CD8-positive, alpha-beta memory T cell (primary cell): Measurements from ENCODE around the gene DRD3. TPM values are rescaled to one million over a fixed set of nuclear protein-coding genes. Genes with fewer than 3 reads are reported as not detected.
A peak's percentile ranks its signal among the peaks of the same experiment; 100 is the strongest.

Source experiments
- CTCF ChIA-PET: fragments of 350-600 bp; sonication (Branson Sonifier 250); formaldehyde crosslinking; loops from one replicate; lab custom pipeline; 2021; ENCODE audit warnings: antibody characterized with exemption; lab: Charles Lee
- POLR2A ChIA-PET: fragments of 350-600 bp; sonication (Branson Sonifier 250); formaldehyde crosslinking; loops from one replicate; lab custom pipeline; 2021; ENCODE audit warnings: antibody characterized with exemption; lab: Charles Lee
- DNase-seq, 5 donors: peaks; one replicate each; pipeline versions ENCODE4 v3.0.0 to v3.0.0-alpha.2; 2020 to 2022; ENCODE audit warnings: mixed read lengths in 1 of 5
- H3K27ac ChIP-seq: one replicate; pipeline ENCODE4 v1.7.0; 2013; ENCODE audit warnings: low read depth, mild to moderate bottlenecking, low read length, moderate library complexity
- H3K27me3 ChIP-seq: 2 replicates; pipeline ENCODE4 v1.7.0; 2013; ENCODE audit warnings: low read length, mild to moderate bottlenecking; ENCODE audit not compliant: insufficient read depth, poor library complexity, severe bottlenecking
- H3K36me3 ChIP-seq: 2 replicates; pipeline ENCODE4 v1.7.0; 2013; ENCODE audit warnings: mild to moderate bottlenecking, low read length, moderate library complexity; ENCODE audit not compliant: insufficient read depth
- H3K4me1 ChIP-seq: 2 replicates; pipeline ENCODE4 v1.7.0; 2013; ENCODE audit warnings: mild to moderate bottlenecking, low read length, moderate library complexity; ENCODE audit not compliant: insufficient read depth
- H3K4me3 ChIP-seq: 2 replicates; pipeline ENCODE4 v1.7.0; 2013; ENCODE audit warnings: mild to moderate bottlenecking, low read length
- H3K9me3 ChIP-seq: 2 replicates; pipeline ENCODE4 v1.7.0; 2013; ENCODE audit warnings: mild to moderate bottlenecking, low read length
- H3K27ac Mint-ChIP-seq, 8 donors: one replicate each; pipeline ENCODE4 v1.8.0; 2020 to 2021; ENCODE audit warnings: mixed read lengths in 8 of 8, mild to moderate bottlenecking in 6 of 8, inconsistent platforms in 3 of 8, moderate library complexity in 3 of 8
- H3K27me3 Mint-ChIP-seq, 2 donors: one replicate each; pipeline ENCODE4 v1.8.0; 2020 to 2021; ENCODE audit warnings: mixed read lengths in 2 of 2, mild to moderate bottlenecking in 1 of 2, moderate library complexity in 1 of 2
- H3K36me3 Mint-ChIP-seq, 3 donors: one replicate each; pipeline ENCODE4 v1.8.0; 2020 to 2021; ENCODE audit warnings: mixed read lengths in 3 of 3, inconsistent platforms in 1 of 3, mild to moderate bottlenecking in 1 of 3
- H3K4me1 Mint-ChIP-seq, 3 donors: one replicate each; pipeline ENCODE4 v1.8.0; 2020 to 2021; ENCODE audit warnings: mixed read lengths in 3 of 3, inconsistent platforms in 1 of 3, mild to moderate bottlenecking in 1 of 3
- H3K4me3 Mint-ChIP-seq, 7 donors: one replicate each; pipeline ENCODE4 v1.8.0; 2020 to 2021; ENCODE audit warnings: mixed read lengths in 7 of 7, mild to moderate bottlenecking in 6 of 7, moderate library complexity in 4 of 7, inconsistent platforms in 2 of 7
- H3K9me3 Mint-ChIP-seq, 5 donors: one replicate each; pipeline ENCODE4 v1.8.0; 2020 to 2022; ENCODE audit warnings: mixed read lengths in 5 of 5, mild to moderate bottlenecking in 3 of 5, moderate library complexity in 2 of 5, inconsistent platforms in 1 of 5
- polyA plus RNA-seq: library from polyadenylated mRNA; unstranded; fragments of 300-500 nt; fragmentation: Illumina TruSeq; gene quantifications from one replicate; pipeline ENCODE4 v1.2.3, GENCODE V29; 2021
- total RNA-seq, 2 experiments: library from RNA; stranded (reverse); gene quantifications; one replicate each; pipeline ENCODE4 v1.2.3, GENCODE V29; 2021

Gene DRD3
- total and polyA plus RNA-seq, 3 experiments from 2014 or later: 0.13 TPM; not detected in 2

- ChIA-PET CTCF (interaction anchor here (1.0 to 9.5 kb wide), 9 partner anchors 24 to 371 kb away, joined by 3 to 93 read pairs (median 5); partner anchors contain the start of gene TIGIT), POLR2A (interaction anchor here (1.4 kb wide), 1 partner anchor 58 kb away, joined by 5 read pairs; no protein-coding TSS in a partner anchor)
- H3K9me3 ChIP-seq: no peaks in the 10 kb centered on the region
- Mint-ChIP-seq H3K36me3 (peaks cover 0 to 1% (median 0%) of the 10 kb centered on the region in 3 donors), H3K27me3 (no peaks in the 10 kb centered on the region), H3K4me3 (no peak overlapping the region), H3K27ac (no peak overlapping the region), H3K9me3 (no peaks in the 10 kb centered on the region), H3K4me1 (peaks cover 10 to 19% (median 15%) of the 10 kb centered on the region in 3 donors)
- no peaks in the 10 kb centered on the region for H3K36me3 ChIP-seq
- H3K27ac ChIP-seq: no peak overlapping the region
- no peak overlapping the region for H3K4me3 ChIP-seq
- no peaks in the 10 kb centered on the region for H3K27me3 ChIP-seq
- H3K4me1 ChIP-seq: peaks cover 7% of the 10 kb centered on the region
- DNase-seq: no peak
Observed at GRCh38 chr3:114155370-114155821, 23.5 kb downstream of the DRD3 start.

DNA sequence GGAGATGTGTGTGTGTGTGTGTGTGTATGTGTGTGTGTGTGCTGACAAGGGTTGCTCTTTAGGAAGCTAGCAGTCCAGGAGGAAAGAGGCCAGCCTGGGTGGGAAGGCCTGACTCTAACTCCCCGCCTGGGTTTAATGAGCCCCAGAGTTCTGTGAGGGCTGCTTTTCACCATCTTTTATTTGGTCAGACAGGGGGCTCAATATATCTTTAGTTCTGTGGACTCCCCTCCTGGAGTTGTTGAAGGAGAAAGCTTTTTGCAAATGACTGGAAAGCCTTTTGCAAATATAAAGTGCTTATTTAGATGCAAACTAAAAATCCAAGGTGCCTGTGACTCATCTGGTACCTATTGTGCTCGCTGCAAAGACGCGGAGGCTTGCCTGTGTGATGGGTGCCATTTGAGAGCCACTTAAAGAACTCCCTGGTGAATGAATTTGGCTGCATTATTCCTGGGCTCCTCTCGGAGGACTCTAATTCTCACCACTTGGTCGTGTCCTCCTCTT is 24.5 kb downstream of the DRD3 start:
- DNase-seq: no peak
- Histone ChIP-seq H3K27ac (no peak overlapping the region), H3K27me3 (no peaks in the 10 kb centered on the region), H3K36me3 (no peaks in the 10 kb centered on the region), H3K9me3 (no peaks in the 10 kb centered on the region), H3K4me3 (no peak overlapping the region), H3K4me1 (peaks cover 7% of the 10 kb centered on the region)
- Mint-ChIP-seq H3K9me3 (no peaks in the 10 kb centered on the region), H3K27ac (peak overlapping the region in 5 of 8 donors; percentile 52 to 71 (median 62)), H3K4me3 (no peak overlapping the region), H3K36me3 (peaks cover 0 to 1% (median 0%) of the 10 kb centered on the region in 3 donors), H3K27me3 (no peaks in the 10 kb centered on the region), H3K4me1 (peaks cover 10 to 19% (median 15%) of the 10 kb centered on the region in 3 donors)
- POLR2A ChIA-PET: interaction anchor here (1.4 kb wide), 1 partner anchor 59 kb away, joined by 5 read pairs; no protein-coding TSS in a partner anchor
- CTCF ChIA-PET: interaction anchor here (1.3 to 9.5 kb wide), 7 partner anchors 60 to 266 kb away, joined by 3 to 93 read pairs (median 8); partner anchors contain the start of gene TIGIT

GRCh38 chr3:114152519-114153151 is 26.2 kb downstream of the DRD3 start:
- H3K4me3 Mint-ChIP-seq: peak overlapping the region; percentile 56 to 89 (median 68)
- H3K27ac Mint-ChIP-seq: peak overlapping the region in 6 of 8 donors; percentile 35 to 77 (median 46)
- H3K27me3 Mint-ChIP-seq: no peaks in the 10 kb centered on the region
- peak overlapping the region; percentile 44 for H3K4me3 ChIP-seq
- H3K36me3 Mint-ChIP-seq: peaks cover 0 to 1% (median 0%) of the 10 kb centered on the region in 3 donors
- no peaks in the 10 kb centered on the region for H3K36me3 ChIP-seq
- no peaks in the 10 kb centered on the region for H3K9me3 Mint-ChIP-seq
- H3K27ac ChIP-seq: no peak overlapping the region
- POLR2A ChIA-PET: interaction anchor here (1.1 to 1.3 kb wide), 2 partner anchors 133 to 155 kb away, joined by 3 read pairs; no protein-coding TSS in a partner anchor
- no peaks in the 10 kb centered on the region for H3K9me3 ChIP-seq
- peaks cover 7% of the 10 kb centered on the region for H3K4me1 ChIP-seq
- no peaks in the 10 kb centered on the region for H3K27me3 ChIP-seq
- CTCF ChIA-PET: interaction anchor here (0.6 to 9.5 kb wide), 16 partner anchors 10 to 1020 kb away, joined by 3 to 93 read pairs (median 4); partner anchors contain the start of genes TIGIT and ZNF80
- peak; percentile 74 to 89 (median 76) for DNase-seq
- H3K4me1 Mint-ChIP-seq: peaks cover 10 to 19% (median 15%) of the 10 kb centered on the region in 3 donors

GRCh38 chr3:114151091-114151490 is 27.8 kb downstream of the DRD3 start:
- CTCF ChIA-PET: interaction anchor here (1.0 to 9.5 kb wide), 10 partner anchors 12 to 269 kb away, joined by 3 to 93 read pairs (median 4); partner anchors contain the start of gene TIGIT
- Histone ChIP-seq H3K27me3 (no peaks in the 10 kb centered on the region), H3K36me3 (no peaks in the 10 kb centered on the region), H3K4me3 (no peak overlapping the region), H3K9me3 (no peaks in the 10 kb centered on the region), H3K27ac (no peak overlapping the region), H3K4me1 (peaks cover 7% of the 10 kb centered on the region)
- no peak for DNase-seq
- H3K4me1 Mint-ChIP-seq: peaks cover 10 to 19% (median 15%) of the 10 kb centered on the region in 3 donors
- H3K4me3 Mint-ChIP-seq: no peak overlapping the region
- no peaks in the 10 kb centered on the region for H3K36me3 Mint-ChIP-seq
- H3K27me3 Mint-ChIP-seq: no peaks in the 10 kb centered on the region
- H3K9me3 Mint-ChIP-seq: no peaks in the 10 kb centered on the region
- H3K27ac Mint-ChIP-seq: no peak overlapping the region
- POLR2A ChIA-PET: no interaction called here

- ChIA-PET POLR2A (no interaction called here), CTCF (interaction anchor here (1.7 to 9.5 kb wide), 2 partner anchors 144 to 273 kb away, joined by 9 to 79 read pairs; no protein-coding TSS in a partner anchor)
- Mint-ChIP-seq H3K27me3 (no peaks in the 10 kb centered on the region), H3K9me3 (no peaks in the 10 kb centered on the region), H3K27ac (no peak overlapping the region), H3K4me3 (no peak overlapping the region), H3K4me1 (peaks cover 2 to 4% (median 3%) of the 10 kb centered on the region in 3 donors), H3K36me3 (peaks cover 0 to 1% (median 0%) of the 10 kb centered on the region in 3 donors)
- Histone ChIP-seq H3K4me1 (peaks cover 2% of the 10 kb centered on the region), H3K9me3 (no peaks in the 10 kb centered on the region), H3K27me3 (no peaks in the 10 kb centered on the region), H3K4me3 (no peak overlapping the region), H3K36me3 (no peaks in the 10 kb centered on the region), H3K27ac (no peak overlapping the region)
- no peak for DNase-seq
Observed at GRCh38 chr3:114147251-114147650, 31.6 kb downstream of the DRD3 start.

- H3K9me3 ChIP-seq: no peaks in the 10 kb centered on the region
- no peaks in the 10 kb centered on the region for H3K36me3 ChIP-seq
- peaks cover 0 to 1% (median 0%) of the 10 kb centered on the region in 3 donors for H3K36me3 Mint-ChIP-seq
- H3K4me3 Mint-ChIP-seq: no peak overlapping the region
- H3K27ac ChIP-seq: no peak overlapping the region
- H3K27ac Mint-ChIP-seq: no peak overlapping the region
- no peaks in the 10 kb centered on the region for H3K9me3 Mint-ChIP-seq
- ChIA-PET POLR2A (no interaction called here), CTCF (no interaction called here)
- no peaks in the 10 kb centered on the region for H3K27me3 ChIP-seq
- no peak overlapping the region for H3K4me3 ChIP-seq
- H3K27me3 Mint-ChIP-seq: no peaks in the 10 kb centered on the region
- no peaks in the 10 kb centered on the region for H3K4me1 Mint-ChIP-seq
- DNase-seq: no peak
- H3K4me1 ChIP-seq: no peaks in the 10 kb centered on the region
Observed at GRCh38 chr3:114144909-114145688, 33.8 kb downstream of the DRD3 start.

DNA sequence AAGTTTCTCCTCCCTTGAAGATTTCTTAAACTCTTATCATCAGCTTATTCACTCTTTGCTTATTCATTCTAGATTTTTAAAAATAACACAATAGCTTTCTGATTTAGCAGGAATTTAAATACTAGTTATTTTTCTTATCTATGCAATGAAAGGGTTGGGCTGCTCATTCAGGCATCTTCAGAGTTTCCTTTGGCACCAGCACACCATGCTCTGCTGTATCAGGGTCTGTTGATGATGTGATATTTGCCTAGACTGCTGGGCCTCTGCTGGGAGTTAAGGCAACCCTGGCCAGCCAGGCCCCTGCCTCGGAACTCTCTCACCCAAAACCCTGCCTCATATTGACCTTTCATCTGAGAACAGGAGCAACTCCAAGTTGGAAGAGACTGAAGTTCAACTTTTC is 35.0 kb downstream of the DRD3 start:
- Histone ChIP-seq H3K4me1 (no peaks in the 10 kb centered on the region), H3K27ac (no peak overlapping the region), H3K27me3 (no peaks in the 10 kb centered on the region), H3K4me3 (no peak overlapping the region), H3K9me3 (no peaks in the 10 kb centered on the region), H3K36me3 (no peaks in the 10 kb centered on the region)
- Mint-ChIP-seq H3K27ac (no peak overlapping the region), H3K36me3 (peaks cover 0 to 1% (median under 1%) of the 10 kb centered on the region in 3 donors), H3K4me3 (no peak overlapping the region), H3K27me3 (peaks cover 0 to 3% of the 10 kb centered on the region in 2 donors), H3K9me3 (no peaks in the 10 kb centered on the region), H3K4me1 (no peaks in the 10 kb centered on the region)
- no peak for DNase-seq
- ChIA-PET CTCF (no interaction called here), POLR2A (no interaction called here)
